Kidney epithelial cell (primary cell): ENCODE data around the gene FBXO9. TPM values are rescaled to one million over a fixed set of nuclear protein-coding genes. Genes with fewer than 3 reads are reported as not detected.

Experiments used
- DNase-seq: peaks from one replicate; pipeline ENCODE4 v3.0.0-alpha.2; 2010; ENCODE audit warnings: low read depth
- H3K27me3 ChIP-seq: 2 replicates; pipeline ENCODE4 v1.6.0; 2011; ENCODE audit warnings: low read length; ENCODE audit not compliant: control insufficient read depth, insufficient read depth
- H3K36me3 ChIP-seq: 2 replicates; pipeline ENCODE4 v1.5.1; 2011; ENCODE audit warnings: low read length; ENCODE audit not compliant: control insufficient read depth, insufficient read depth
- H3K4me3 ChIP-seq: 2 replicates; pipeline ENCODE4 v1.5.1; 2011; ENCODE audit warnings: low read depth, mild to moderate bottlenecking, control low read depth, low read length
- CTCF ChIP-seq: IDR thresholded peaks from 2 replicates; pipeline ENCODE4 v1.5.1; 2011; ENCODE audit warnings: mild to moderate bottlenecking, moderate library complexity, low read length, control low read depth, inconsistent platforms; ENCODE audit not compliant: insufficient read depth, poor library complexity, severe bottlenecking
- total RNA-seq: library from RNA; depleted of rRNA; stranded (reverse); fragments of >200 nt; gene quantifications from 2 replicates; pipeline ENCODE4 v1.2.3, GENCODE V29; 2015

The FBXO9 gene
- total RNA-seq, 1 donor from 2014 or later = 20.0 TPM

DNA sequence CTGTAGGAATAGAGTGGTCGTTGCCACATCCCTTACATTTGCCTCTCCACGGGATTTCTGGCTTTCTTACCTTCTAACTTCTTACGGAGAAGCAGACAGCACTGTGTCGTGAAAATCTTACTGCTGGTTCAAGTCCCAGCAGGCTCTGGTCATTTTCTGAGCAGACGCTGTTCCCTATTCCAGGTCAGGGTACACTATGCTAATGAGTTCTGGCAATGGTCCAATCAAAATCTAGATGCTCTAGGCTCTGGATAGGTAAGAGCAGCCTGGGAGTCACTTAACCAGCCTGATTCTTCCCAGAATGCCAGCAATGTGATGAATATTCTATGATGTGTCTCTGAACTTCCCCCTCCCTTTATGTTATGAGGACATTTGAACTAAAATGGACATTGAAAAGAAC lies 83.5 kb downstream of the FBXO9 start, which contains the start of gene GCM1:
Gene GCM1, minus strand, starts transcription at position 158 of the 400 bp plus-strand sequence. CDS start 3,209 bp downstream, outside the sequence.
- no peaks in the 10 kb centered on the region for H3K36me3 ChIP-seq
- no peak for DNase-seq
- H3K4me3 ChIP-seq = no peak within 1 kb of the TSS
- TF ChIP-seq CTCF = no peak
- no peaks in the 10 kb centered on the region for H3K27me3 ChIP-seq

Other genes starting within 250 kb of the FBXO9 start
- not detected in 2 replicates for gene GSTA5, start 224.6 kb upstream of the FBXO9 start, total RNA-seq
- gene GSTA3, start 155.7 kb upstream of the FBXO9 start, total RNA-seq = not detected in 2 replicates
- gene GSTA4, start 70.1 kb upstream of the FBXO9 start, total RNA-seq = 13.1 and 14.3 TPM in 2 replicates
- gene CILK1, start 3.6 kb upstream of the FBXO9 start, total RNA-seq = 9.5 and 10.1 TPM in 2 replicates
- not detected in 2 replicates for gene GCM1, start 83.4 kb downstream of the FBXO9 start, total RNA-seq